ENCODE results near the gene AP3S1. TPM values are rescaled to one million over a fixed set of nuclear protein-coding genes. Genes with fewer than 3 reads are reported as not detected.

The AP3S1 gene
- total and polyA plus RNA-seq, 9 donors, result 49.6 to 176 (median 87.2) TPM

DNA sequence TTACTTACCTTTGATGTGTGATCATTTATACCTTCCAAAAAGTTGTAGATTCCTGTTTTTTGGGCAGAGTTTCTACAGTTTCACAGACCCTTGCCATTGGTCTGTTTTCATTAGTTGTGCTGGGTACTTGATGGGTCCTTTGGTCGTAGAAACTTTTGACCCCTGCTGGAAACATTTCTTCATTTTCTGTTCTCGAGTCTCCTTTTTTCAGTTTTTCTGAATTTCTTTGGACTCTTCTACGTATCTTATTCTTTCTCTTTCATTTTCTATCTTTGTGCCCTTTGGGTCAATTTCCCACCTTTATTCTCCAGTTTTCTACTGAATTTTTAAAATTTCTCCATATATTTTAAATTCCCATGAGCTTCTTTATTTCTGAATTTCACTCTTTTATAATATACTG lies 16.7 kb downstream of the AP3S1 start:
- 75 to 91% (median 82%) methylated on average over 3 of the region's 3 CpGs for WGBS, 3 donors
- TF ChIP-seq CTCF (IDR thresholded peaks at IDR 0.05) (no peak), POLR2A (IDR thresholded peaks at IDR 0.05) (no peak), EP300 (IDR thresholded peaks at IDR 0.05) (no peak)
- Histone ChIP-seq H3K9me3 (no peaks in the 10 kb centered on the region), H3K27me3 (no peaks in the 10 kb centered on the region), H3K36me3 (no peaks in the 10 kb centered on the region), H3K4me1 (ENCODE audit: insufficient read depth) (peaks cover 4% of the 10 kb centered on the region), H3K4me3 (no peak overlapping the region), H3K27ac (no peak overlapping the region)
- intact Hi-C loops (cut with DNase I), result no loop called here
- no peak for DNase-seq

DNA sequence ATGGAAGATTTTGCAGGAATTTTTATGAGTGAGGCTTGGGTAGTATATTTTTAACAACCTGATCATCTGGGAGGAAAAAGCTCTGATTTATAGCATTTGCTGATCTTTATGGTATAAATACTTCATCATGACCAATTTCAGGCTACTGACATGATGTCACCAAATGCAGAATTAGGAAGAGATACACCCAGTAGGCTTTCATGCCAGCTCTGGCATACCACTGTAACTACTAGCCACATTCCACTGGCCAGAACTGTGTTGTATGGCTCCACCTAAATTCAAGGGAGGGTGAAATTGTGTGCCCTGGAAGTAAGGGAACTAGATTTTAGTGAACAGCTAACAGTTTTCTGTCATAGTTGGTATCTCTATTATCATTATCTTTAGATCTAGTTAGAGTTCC lies 17.6 kb downstream of the AP3S1 start:
- intact Hi-C loops (cut with DNase I), result no loop called here
- TF ChIP-seq CTCF (IDR thresholded peaks at IDR 0.05) (no peak), POLR2A (IDR thresholded peaks at IDR 0.05) (no peak), EP300 (IDR thresholded peaks at IDR 0.05) (no peak)
- Histone ChIP-seq H3K4me3 (no peak overlapping the region), H3K27ac (no peak overlapping the region), H3K4me1 (ENCODE audit: insufficient read depth) (peaks cover 4% of the 10 kb centered on the region), H3K9me3 (no peaks in the 10 kb centered on the region), H3K27me3 (no peaks in the 10 kb centered on the region), H3K36me3 (no peaks in the 10 kb centered on the region)
- DNase-seq, result no peak

- no peaks in the 10 kb centered on the region for H3K9me3 ChIP-seq
- 77 to 89% (median 83%) methylated on average over 3 of the region's 3 CpGs for WGBS, 3 donors
- TF ChIP-seq POLR2A (IDR thresholded peaks at IDR 0.05), result no peak
- TF ChIP-seq EP300 (IDR thresholded peaks at IDR 0.05), result no peak
- TF ChIP-seq CTCF (IDR thresholded peaks at IDR 0.05), result no peak
- intact Hi-C loops (cut with DNase I), result no loop called here
- no peak overlapping the region for H3K27ac ChIP-seq
- no peaks in the 10 kb centered on the region for H3K27me3 ChIP-seq
- no peak for DNase-seq
- H3K4me3 ChIP-seq, result no peak overlapping the region
- H3K36me3 ChIP-seq, result no peaks in the 10 kb centered on the region
- H3K4me1 ChIP-seq (ENCODE audit: insufficient read depth), result no peaks in the 10 kb centered on the region
Observed at GRCh38 chr5:115869256-115869795, 27.6 kb downstream of the AP3S1 start.

DNA sequence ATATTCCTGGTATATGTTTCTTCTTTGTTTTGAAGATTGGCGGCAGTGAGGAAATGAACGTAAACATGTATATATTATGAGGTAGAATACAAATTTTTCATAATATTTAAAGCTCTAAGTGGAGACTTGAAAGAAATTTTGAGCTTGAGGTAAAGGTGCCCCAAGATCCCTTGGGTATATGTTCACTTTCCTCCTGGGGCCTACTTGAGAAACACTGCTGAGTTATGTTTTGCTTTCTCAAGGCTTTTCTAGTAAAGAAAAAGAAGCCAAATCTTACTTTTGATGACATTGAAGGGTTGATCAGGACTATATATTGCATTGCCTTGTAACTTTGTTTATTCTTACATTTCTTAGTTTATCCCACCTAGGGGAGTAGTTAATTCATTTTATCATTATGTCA lies 30.7 kb downstream of the AP3S1 start:
- H3K4me3 ChIP-seq, result no peak overlapping the region
- H3K36me3 ChIP-seq, result no peaks in the 10 kb centered on the region
- no peak overlapping the region for H3K27ac ChIP-seq
- H3K9me3 ChIP-seq, result no peaks in the 10 kb centered on the region
- intact Hi-C loops (cut with DNase I), result no loop called here
- no peaks in the 10 kb centered on the region for H3K27me3 ChIP-seq
- WGBS, 3 donors, result 96 to 98% (median 98%) methylated on average over 2 of the region's 2 CpGs
- no peak for DNase-seq
- H3K4me1 ChIP-seq (ENCODE audit: insufficient read depth), result no peaks in the 10 kb centered on the region
- TF ChIP-seq POLR2A (IDR thresholded peaks at IDR 0.05) (no peak), CTCF (IDR thresholded peaks at IDR 0.05) (no peak), EP300 (IDR thresholded peaks at IDR 0.05) (no peak)

All from ovary (tissue), 9 donors.